Keratinocyte (primary cell): ENCODE results near the gene AGRN. TPM values are rescaled to one million over a fixed set of nuclear protein-coding genes. Genes with fewer than 3 reads are reported as not detected.

Experiments used
- DNase-seq: peaks from one replicate; pipeline ENCODE4 v3.0.0-alpha.2; 2011; ENCODE audit warnings: low read depth, missing footprints, low spot score
- FAIRE-seq: peaks from 2 replicates; lab custom pipeline; 2011; peaks lifted over from hg19 to GRCh38; lab: Jason Lieb, UNC
- H2AFZ ChIP-seq: 2 replicates; pipeline ENCODE4 v1.6.0; 2012; ENCODE audit warnings: low read length, control low read depth, inconsistent platforms; ENCODE audit not compliant: control insufficient read depth
- H3K27ac ChIP-seq: 2 replicates; pipeline ENCODE4 v1.5.1; 2011; ENCODE audit warnings: low read length; ENCODE audit not compliant: control insufficient read depth, insufficient read depth
- H3K27me3 ChIP-seq: 3 replicates; pipeline ENCODE4 v1.6.0; 2011; ENCODE audit warnings: low read length; ENCODE audit not compliant: control insufficient read depth, insufficient read depth; ENCODE audit errors: extremely low read depth
- H3K36me3 ChIP-seq, 2 experiments: 2 replicates in 1 of 2; 3 replicates in 1 of 2; pipeline ENCODE4 v1.5.1; 2011; ENCODE audit warnings: low read length in 2 of 2, mild to moderate bottlenecking in 1 of 2; ENCODE audit not compliant: control insufficient read depth in 2 of 2, insufficient read depth in 2 of 2; ENCODE audit errors: extremely low read depth in 1 of 2
- H3K4me1 ChIP-seq: 3 replicates; pipeline ENCODE4 v1.5.1; 2011; ENCODE audit warnings: low read length; ENCODE audit not compliant: control insufficient read depth, insufficient read depth; ENCODE audit errors: extremely low read depth
- H3K4me2 ChIP-seq: 3 replicates; pipeline ENCODE4 v1.6.0; 2011; ENCODE audit warnings: low read depth, low read length; ENCODE audit not compliant: control insufficient read depth, insufficient read depth; ENCODE audit errors: extremely low read depth
- H3K4me3 ChIP-seq, 3 experiments: fragments of 200-600 bp in 1 of 3; sonication (generic) in 1 of 3; 2 replicates in 2 of 3; 3 replicates in 1 of 3; pipeline ENCODE4 v1.5.1; 2011 to 2016; ENCODE audit warnings: low read length in 3 of 3, mild to moderate bottlenecking in 3 of 3, control low read depth in 2 of 3, inconsistent platforms in 1 of 3, low read depth in 1 of 3, mixed read lengths in 1 of 3, mixed run types in 1 of 3, moderate library complexity in 1 of 3; ENCODE audit not compliant: control insufficient read depth in 2 of 3, insufficient read depth in 2 of 3; ENCODE audit errors: extremely low read depth in 1 of 3
- H3K79me2 ChIP-seq: 2 replicates; pipeline ENCODE4 v1.6.0; 2012; ENCODE audit warnings: low read length; ENCODE audit not compliant: control insufficient read depth, insufficient read depth
- H3K9ac ChIP-seq: 3 replicates; pipeline ENCODE4 v1.6.0; 2011; ENCODE audit warnings: low read length; ENCODE audit not compliant: control insufficient read depth, insufficient read depth; ENCODE audit errors: extremely low read depth
- H3K9me1 ChIP-seq: 3 replicates; pipeline ENCODE4 v1.6.0; 2011; ENCODE audit warnings: low read length; ENCODE audit not compliant: control insufficient read depth, insufficient read depth; ENCODE audit errors: extremely low read depth
- H3K9me3 ChIP-seq: 2 replicates; pipeline ENCODE4 v1.5.1; 2012; ENCODE audit warnings: low read depth, low read length; ENCODE audit not compliant: control insufficient read depth
- H4K20me1 ChIP-seq: 3 replicates; pipeline ENCODE4 v1.6.0; 2011; ENCODE audit warnings: low read length; ENCODE audit not compliant: control insufficient read depth, insufficient read depth; ENCODE audit errors: extremely low read depth
- EZH2 ChIP-seq: IDR thresholded peaks from one replicate; pipeline ENCODE4 v1.6.1; 2012; ENCODE audit warnings: inconsistent platforms, mild to moderate bottlenecking, low read length, moderate library complexity
- dilution Hi-C: fragments of 300-500 bp; cut with MboI; formaldehyde crosslinking; loops from one replicate; pipeline ENCODE4 v1.7.0; 2020; ENCODE audit warnings: low sequenced_read_pairs; ENCODE audit not compliant: extremely low pct_ligation_motif_present
- polyA plus RNA-seq, 5 experiments: library from polyadenylated mRNA; depleted of rRNA in 3 of 5; stranded (reverse) in 3 of 5; stranded (forward) in 1 of 5; unstranded in 1 of 5; fragments of >200 nt; gene quantifications; 1 replicate in 1 of 5; 2 replicates in 3 of 5; 3 replicates in 1 of 5; pipeline versions ENCODE4 v1.2.1 to v1.2.3, GENCODE V29; 2011 to 2012; ENCODE audit warnings: missing spikeins in 2 of 5, low read depth in 1 of 5, low replicate concordance in 1 of 5
- TF ChIP-seq, protein P1 (sequence below), 3 experiments: IDR thresholded peaks in 1 of 3; conservative IDR thresholded peaks in 1 of 3; optimal IDR thresholded peaks in 1 of 3; 2 replicates in 2 of 3; 3 replicates in 1 of 3; pipeline versions ENCODE3 to v1.5.1; 2011; ENCODE audit warnings: low read length in 3 of 3, mild to moderate bottlenecking in 3 of 3, moderate library complexity in 2 of 3, control low read depth in 1 of 3, inconsistent platforms in 1 of 3; ENCODE audit not compliant: insufficient read depth in 2 of 3; ENCODE audit errors: extremely low read depth in 1 of 3

AGRN gene
- polyA plus RNA-seq, 1 donor (not counting 4 experiments of a cell fraction or from before 2014, with no cell fraction given), result 72.4 TPM

DNA sequence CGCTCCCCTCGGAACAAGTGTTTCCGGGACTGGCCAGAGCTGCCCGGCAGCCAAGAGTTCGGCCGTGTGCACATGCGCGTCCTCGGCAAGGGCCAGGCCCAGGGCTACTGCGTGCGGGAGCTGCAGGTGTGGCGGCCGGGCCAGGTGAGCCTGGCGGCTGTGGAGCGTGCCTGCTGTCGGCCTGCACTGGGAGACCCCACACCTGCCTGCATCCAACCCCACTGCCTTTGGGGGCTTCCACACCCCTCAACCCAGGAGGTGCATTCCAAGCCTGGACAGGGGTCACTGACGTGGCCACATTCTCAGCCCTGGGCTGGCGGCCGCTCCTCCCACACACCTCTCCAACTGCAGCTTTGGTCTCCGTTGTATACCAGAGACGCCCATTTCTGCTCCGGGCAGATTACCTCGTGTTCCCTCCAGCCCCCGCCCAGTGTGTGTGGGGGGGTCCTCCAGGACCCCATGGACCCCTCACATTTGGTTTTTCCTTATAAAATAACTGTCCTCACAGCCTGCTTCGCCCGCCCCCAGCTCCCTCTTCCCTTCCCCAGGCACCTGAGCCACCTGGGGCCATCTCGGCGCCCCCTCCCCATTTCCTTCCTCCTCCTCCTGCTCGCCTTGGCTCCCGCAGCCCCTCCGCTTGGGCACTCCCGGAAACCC is 48.1 kb downstream of the AGRN start:
- Histone ChIP-seq H3K4me2 (peak overlapping the region; percentile 16), H3K9me3 (no peaks in the 10 kb centered on the region), H3K9me1 (no peaks in the 10 kb centered on the region), H2AFZ (no peak overlapping the region), H3K27me3 (peaks cover 16% of the 10 kb centered on the region), H4K20me1 (no peaks in the 10 kb centered on the region), H3K4me3 (peak overlapping the region in 1 of 3 experiments; percentile 9), H3K27ac (no peak overlapping the region), H3K4me1 (peaks cover 20% of the 10 kb centered on the region), H3K9ac (no peak overlapping the region), H3K36me3 (no peaks in the 10 kb centered on the region), H3K79me2 (no peaks in the 10 kb centered on the region)
- DNase-seq, result no peak
- TF ChIP-seq EZH2, result peak; percentile 62
- TF ChIP-seq, protein P1, sequence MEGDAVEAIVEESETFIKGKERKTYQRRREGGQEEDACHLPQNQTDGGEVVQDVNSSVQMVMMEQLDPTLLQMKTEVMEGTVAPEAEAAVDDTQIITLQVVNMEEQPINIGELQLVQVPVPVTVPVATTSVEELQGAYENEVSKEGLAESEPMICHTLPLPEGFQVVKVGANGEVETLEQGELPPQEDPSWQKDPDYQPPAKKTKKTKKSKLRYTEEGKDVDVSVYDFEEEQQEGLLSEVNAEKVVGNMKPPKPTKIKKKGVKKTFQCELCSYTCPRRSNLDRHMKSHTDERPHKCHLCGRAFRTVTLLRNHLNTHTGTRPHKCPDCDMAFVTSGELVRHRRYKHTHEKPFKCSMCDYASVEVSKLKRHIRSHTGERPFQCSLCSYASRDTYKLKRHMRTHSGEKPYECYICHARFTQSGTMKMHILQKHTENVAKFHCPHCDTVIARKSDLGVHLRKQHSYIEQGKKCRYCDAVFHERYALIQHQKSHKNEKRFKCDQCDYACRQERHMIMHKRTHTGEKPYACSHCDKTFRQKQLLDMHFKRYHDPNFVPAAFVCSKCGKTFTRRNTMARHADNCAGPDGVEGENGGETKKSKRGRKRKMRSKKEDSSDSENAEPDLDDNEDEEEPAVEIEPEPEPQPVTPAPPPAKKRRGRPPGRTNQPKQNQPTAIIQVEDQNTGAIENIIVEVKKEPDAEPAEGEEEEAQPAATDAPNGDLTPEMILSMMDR (optimal IDR thresholded peaks at IDR 0.05 in 1 of 3, IDR thresholded peaks at IDR 0.05 in 1 of 3, conservative IDR thresholded peaks at IDR 0.05 in 1 of 3; ENCODE audit: extremely low read depth in 1 of 3, insufficient read depth in 2 of 3, low read length in 3 of 3), result no peak
- no peak for FAIRE-seq
- dilution Hi-C loops, result no loop called here

DNA sequence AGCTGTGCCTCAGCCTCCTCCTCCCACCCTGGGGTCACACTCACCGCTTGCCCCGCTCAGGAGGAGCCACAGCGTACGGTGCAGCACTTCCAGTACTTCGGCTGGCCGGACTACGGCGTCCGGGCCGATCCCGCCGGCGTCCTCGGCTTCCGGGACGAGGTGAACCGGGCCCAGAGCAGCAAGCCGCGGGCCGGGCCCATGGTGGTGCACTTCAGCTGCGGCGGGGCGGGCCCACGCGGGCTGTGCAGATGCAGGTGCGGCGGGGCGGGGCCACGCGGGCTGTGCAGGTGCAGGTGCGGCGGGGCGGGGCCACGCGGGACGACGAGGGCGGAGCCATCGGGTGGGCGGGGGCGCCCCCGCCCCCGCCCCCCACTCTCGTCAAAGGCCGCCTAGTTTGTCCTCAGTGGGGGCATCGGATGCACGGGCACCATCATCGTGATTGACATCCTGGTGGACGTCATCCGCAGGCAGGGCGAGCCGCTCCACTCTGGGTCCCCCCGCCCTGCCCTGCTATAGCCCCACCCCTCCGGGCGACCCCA is 48.7 kb downstream of the AGRN start:
- H3K9me1 ChIP-seq, result no peaks in the 10 kb centered on the region
- H2AFZ ChIP-seq, result no peak overlapping the region
- no peaks in the 10 kb centered on the region for H3K79me2 ChIP-seq
- no peak overlapping the region for H3K27ac ChIP-seq
- peak overlapping the region; percentile 16 for H3K4me2 ChIP-seq
- no peak overlapping the region for H3K9ac ChIP-seq
- no peaks in the 10 kb centered on the region for H3K36me3 ChIP-seq
- no peaks in the 10 kb centered on the region for H3K9me3 ChIP-seq
- no peaks in the 10 kb centered on the region for H4K20me1 ChIP-seq
- FAIRE-seq, result no peak
- H3K4me3 ChIP-seq, result peak overlapping the region in 2 of 3 experiments; percentile 18 to 56
- TF ChIP-seq, protein P1 (optimal IDR thresholded peaks at IDR 0.05 in 1 of 3, IDR thresholded peaks at IDR 0.05 in 1 of 3, conservative IDR thresholded peaks at IDR 0.05 in 1 of 3; ENCODE audit: extremely low read depth in 1 of 3, insufficient read depth in 2 of 3, low read length in 3 of 3), result no peak
- H3K4me1 ChIP-seq, result peaks cover 19% of the 10 kb centered on the region
- dilution Hi-C loops, result no loop called here
- DNase-seq, result no peak
- peaks cover 12% of the 10 kb centered on the region for H3K27me3 ChIP-seq
